Activated T-cell treated with anti-CD3 and anti-CD28 coated beads, Interleukin-2, amount 50 U/mL, for 72 hours (primary cell): Measurements from ENCODE around the gene SNX19. TPM values are rescaled to one million over a fixed set of nuclear protein-coding genes. Genes with fewer than 3 reads are reported as not detected.
A peak's percentile ranks its signal among the peaks of the same experiment; 100 is the strongest.
"Not testable (repeated sequence)": the region's sequence is repeated elsewhere in the genome, so short reads cannot be mapped to it uniquely, and the experiment has no call there.

Experiments used
- ATAC-seq, 2 donors: fragments of 150-1000 bp; cut with Tn5 transposase; replicated peaks in 1 of 2; 2 replicates each; pipeline ENCODE4 v1.10.0; 2021; ENCODE audit warnings: moderate library complexity in 2 of 2, mild to moderate bottlenecking in 1 of 2
- DNase-seq, 2 donors: peaks; one replicate each; pipeline ENCODE4 v3.0.0; 2021 to 2022; ENCODE audit warnings: mixed read lengths in 1 of 2
- H3K27ac Mint-ChIP-seq: one replicate; pipeline ENCODE4 v1.8.0; 2022; ENCODE audit warnings: mild to moderate bottlenecking, moderate library complexity, mixed read lengths
- H3K27me3 Mint-ChIP-seq: one replicate; pipeline ENCODE4 v1.8.0; 2022; ENCODE audit warnings: low read depth, mixed read lengths
- H3K36me3 Mint-ChIP-seq, 2 donors: one replicate each; pipeline ENCODE4 v1.8.0; 2022; ENCODE audit warnings: mixed read lengths in 2 of 2, mild to moderate bottlenecking in 1 of 2; ENCODE audit not compliant: insufficient read depth in 2 of 2
- H3K4me1 Mint-ChIP-seq: one replicate; pipeline ENCODE4 v1.8.0; 2022; ENCODE audit warnings: low read depth, mixed read lengths
- H3K4me3 Mint-ChIP-seq, 2 donors: one replicate each; pipeline ENCODE4 v1.8.0; 2022; ENCODE audit warnings: mild to moderate bottlenecking in 2 of 2, mixed read lengths in 2 of 2, moderate library complexity in 2 of 2
- H3K9me3 Mint-ChIP-seq, 2 donors: one replicate each; pipeline ENCODE4 v1.8.0; 2022; ENCODE audit warnings: mixed read lengths in 2 of 2
- total RNA-seq, 2 donors: library from RNA; stranded (reverse); gene quantifications; one replicate each; pipeline ENCODE4 v1.2.3, GENCODE V29; 2022

Gene SNX19
- total RNA-seq, 2 donors from 2014 or later, result 29.5 to 37.1 TPM

GRCh38 chr11:130865091-130865773 is 51.0 kb downstream of the SNX19 start:
- H3K4me1 Mint-ChIP-seq, result no peaks in the 10 kb centered on the region
- H3K36me3 Mint-ChIP-seq, result no peaks in the 10 kb centered on the region
- DNase-seq (no peak), ATAC-seq (no peak)
- H3K9me3 Mint-ChIP-seq, result no peaks in the 10 kb centered on the region
- H3K4me3 Mint-ChIP-seq, result no peak overlapping the region
- no peak overlapping the region for H3K27ac Mint-ChIP-seq
- H3K27me3 Mint-ChIP-seq, result no peaks in the 10 kb centered on the region

GRCh38 chr11:130861902-130862860 is 54.1 kb downstream of the SNX19 start:
- peak; percentile 83 to 85 for ATAC-seq
- Mint-ChIP-seq H3K9me3 (no peaks in the 10 kb centered on the region), H3K27ac (no peak overlapping the region), H3K4me3 (no peak overlapping the region), H3K4me1 (no peaks in the 10 kb centered on the region), H3K36me3 (no peaks in the 10 kb centered on the region), H3K27me3 (peaks cover 3% of the 10 kb centered on the region)
- DNase-seq, result peak; percentile 87 to 88

- no peak for DNase-seq
Observed at GRCh38 chr11:130861283-130861682, 55.0 kb downstream of the SNX19 start.

GRCh38 chr11:130859886-130860285 is 56.4 kb downstream of the SNX19 start:
- peaks cover 0 to 2% of the 10 kb centered on the region in 2 donors for H3K36me3 Mint-ChIP-seq
- DNase-seq (no peak), ATAC-seq (no peak)
- H3K9me3 Mint-ChIP-seq, result peaks cover 0 to 2% of the 10 kb centered on the region in 2 donors
- H3K27me3 Mint-ChIP-seq, result peaks cover 23% of the 10 kb centered on the region
- no peaks in the 10 kb centered on the region for H3K4me1 Mint-ChIP-seq
- H3K4me3 Mint-ChIP-seq, result no peak overlapping the region
- H3K27ac Mint-ChIP-seq, result no peak overlapping the region

More at GRCh38 chr11:130861283-130861682, 55.0 kb downstream of the SNX19 start:
- peaks cover 0 to 2% of the 10 kb centered on the region in 2 donors for H3K9me3 Mint-ChIP-seq
- peaks cover 0 to 2% of the 10 kb centered on the region in 2 donors for H3K36me3 Mint-ChIP-seq
- H3K27me3 Mint-ChIP-seq, result peaks cover 12% of the 10 kb centered on the region
- H3K4me1 Mint-ChIP-seq, result no peaks in the 10 kb centered on the region
- no peak for ATAC-seq
- no peak overlapping the region for H3K27ac Mint-ChIP-seq
- H3K4me3 Mint-ChIP-seq, result no peak overlapping the region

- peaks cover 0 to 2% of the 10 kb centered on the region in 2 donors for H3K9me3 Mint-ChIP-seq
- no peak overlapping the region for H3K27ac Mint-ChIP-seq
- H3K36me3 Mint-ChIP-seq, result peaks cover 0 to 2% of the 10 kb centered on the region in 2 donors
- peaks cover 32% of the 10 kb centered on the region for H3K27me3 Mint-ChIP-seq
- no peak overlapping the region for H3K4me3 Mint-ChIP-seq
- no peaks in the 10 kb centered on the region for H3K4me1 Mint-ChIP-seq
- DNase-seq, result no peak
- ATAC-seq, result no peak
Observed at GRCh38 chr11:130858215-130858614, 58.1 kb downstream of the SNX19 start.

GRCh38 chr11:130855707-130856106 is 60.6 kb downstream of the SNX19 start:
- not testable (repeated sequence) for H3K9me3 Mint-ChIP-seq, H3K36me3 Mint-ChIP-seq, H3K4me1 Mint-ChIP-seq, H3K4me3 Mint-ChIP-seq, DNase-seq, ATAC-seq, H3K27ac Mint-ChIP-seq
- peaks cover 36% of the 10 kb centered on the region for H3K27me3 Mint-ChIP-seq

- H3K27ac Mint-ChIP-seq, result no peak overlapping the region
- DNase-seq (no peak), ATAC-seq (no peak)
- H3K36me3 Mint-ChIP-seq, result peaks cover 0 to 2% of the 10 kb centered on the region in 2 donors
- peaks cover 36% of the 10 kb centered on the region for H3K27me3 Mint-ChIP-seq
- no peak overlapping the region for H3K4me3 Mint-ChIP-seq
- no peaks in the 10 kb centered on the region for H3K4me1 Mint-ChIP-seq
- H3K9me3 Mint-ChIP-seq, result peaks cover 0 to 2% of the 10 kb centered on the region in 2 donors
Observed at GRCh38 chr11:130854483-130854882, 61.8 kb downstream of the SNX19 start.

GRCh38 chr11:130852589-130852988 is 63.7 kb downstream of the SNX19 start:
- H3K36me3 Mint-ChIP-seq, result peaks cover 0 to 2% of the 10 kb centered on the region in 2 donors
- peaks cover 36% of the 10 kb centered on the region for H3K27me3 Mint-ChIP-seq
- H3K27ac Mint-ChIP-seq, result no peak overlapping the region
- ATAC-seq (no peak), DNase-seq (no peak)
- no peaks in the 10 kb centered on the region for H3K4me1 Mint-ChIP-seq
- no peak overlapping the region for H3K4me3 Mint-ChIP-seq
- peaks cover 0 to 2% of the 10 kb centered on the region in 2 donors for H3K9me3 Mint-ChIP-seq

- ATAC-seq (no peak), DNase-seq (no peak)
- Mint-ChIP-seq H3K27ac (no peak overlapping the region), H3K4me1 (no peaks in the 10 kb centered on the region), H3K4me3 (no peak overlapping the region), H3K36me3 (no peaks in the 10 kb centered on the region), H3K9me3 (no peaks in the 10 kb centered on the region), H3K27me3 (peaks cover 17% of the 10 kb centered on the region)
Observed at GRCh38 chr11:130850185-130850944, 65.9 kb downstream of the SNX19 start.

GRCh38 chr11:130849215-130849568 is 67.1 kb downstream of the SNX19 start:
- Mint-ChIP-seq H3K4me1 (no peaks in the 10 kb centered on the region), H3K27me3 (peaks cover 6% of the 10 kb centered on the region), H3K9me3 (no peaks in the 10 kb centered on the region), H3K4me3 (no peak overlapping the region), H3K36me3 (no peaks in the 10 kb centered on the region), H3K27ac (no peak overlapping the region)
- DNase-seq, result no peak
- no peak for ATAC-seq

- Mint-ChIP-seq H3K9me3 (no peaks in the 10 kb centered on the region), H3K36me3 (no peaks in the 10 kb centered on the region), H3K27me3 (peaks cover 6% of the 10 kb centered on the region), H3K27ac (no peak overlapping the region), H3K4me1 (no peaks in the 10 kb centered on the region), H3K4me3 (no peak overlapping the region)
- ATAC-seq (no peak), DNase-seq (no peak)
Observed at GRCh38 chr11:130848361-130849214, 67.7 kb downstream of the SNX19 start.

- no peak overlapping the region for H3K4me3 Mint-ChIP-seq
- no peak for DNase-seq
- no peaks in the 10 kb centered on the region for H3K27me3 Mint-ChIP-seq
- no peaks in the 10 kb centered on the region for H3K36me3 Mint-ChIP-seq
- H3K9me3 Mint-ChIP-seq, result no peaks in the 10 kb centered on the region
- ATAC-seq, result peak in 1 of 2 donors; percentile 35
- H3K27ac Mint-ChIP-seq, result no peak overlapping the region
- no peaks in the 10 kb centered on the region for H3K4me1 Mint-ChIP-seq
Observed at GRCh38 chr11:130847517-130847916, 68.8 kb downstream of the SNX19 start.
